GM12892 (cell line): ENCODE results near the gene UNC13A.

ENCODE experiments used
- POLR2A ChIP-seq: IDR thresholded peaks from 2 replicates; pipeline ENCODE4 v1.6.1; 2011; ENCODE audit warnings: low read depth, low read length, control low read depth
- POLR2AphosphoS5 ChIP-seq: IDR thresholded peaks from 2 replicates; pipeline ENCODE4 v1.6.1; 2011; ENCODE audit warnings: low read depth, low read length, control low read depth

GRCh38 chr19:17692566-17692965 is 4.4 kb upstream of the UNC13A start:
- TF ChIP-seq POLR2AphosphoS5: no peak
- no peak for TF ChIP-seq POLR2A
